Adrenal gland (tissue), 12 donors: Measurements from ENCODE around the gene ZNF724. TPM values are rescaled to one million over a fixed set of nuclear protein-coding genes. Genes with fewer than 3 reads are reported as not detected.
"Not testable (repeated sequence)": the region's sequence is repeated elsewhere in the genome, so short reads cannot be mapped to it uniquely, and the experiment has no call there.

Experiments used
- DNase-seq, 7 donors: peaks; one replicate each; pipeline ENCODE4 v3.0.0-alpha.2; 2019 to 2020
- H3K27ac ChIP-seq, 5 donors: fragments of 200-600 bp; sonication (generic) in 4 of 5; 1 replicate in 3 of 5; 2 replicates in 2 of 5; pipeline versions ENCODE4 v1.5.1 to v1.8.0; 2016 to 2020; ENCODE audit warnings: mild to moderate bottlenecking in 1 of 5
- H3K27me3 ChIP-seq: fragments of 200-600 bp; 2 replicates; pipeline ENCODE4 v1.8.0; 2021
- H3K36me3 ChIP-seq, 2 donors: fragments of 200-600 bp; replicated peaks in 1 of 2; 1 replicate in 1 of 2; 2 replicates in 1 of 2; pipeline versions ENCODE4 v1.5.1 to v1.8.0; 2018 to 2022
- H3K4me1 ChIP-seq, 2 donors: fragments of 200-600 bp; replicated peaks in 1 of 2; 1 replicate in 1 of 2; 2 replicates in 1 of 2; pipeline versions ENCODE4 v1.5.1 to v1.8.0; 2018 to 2021
- H3K4me3 ChIP-seq, 4 donors: fragments of 200-600 bp; sonication (generic) in 3 of 4; one replicate each; pipeline ENCODE4 v1.5.1; 2016 to 2018
- H3K9me3 ChIP-seq, 3 donors: fragments of 200-600 bp; sonication (generic) in 1 of 3; replicated peaks in 1 of 3; 1 replicate in 2 of 3; 2 replicates in 1 of 3; pipeline versions ENCODE4 v1.5.1 to v1.8.0; 2016 to 2021
- POLR2A ChIP-seq, 2 donors: fragments of 450-650 bp; IDR thresholded peaks; one replicate each; pipeline ENCODE4 v1.6.1; 2017; ENCODE audit warnings: antibody characterized with exemption in 2 of 2, mild to moderate bottlenecking in 2 of 2, moderate library complexity in 1 of 2
- WGBS, 4 donors: extraction: QIAGEN DNeasy Blood & Tissue Kit in 2 of 4; methylation state at CpG; one replicate each; pipeline versions ENCODE4 v1.1.5 to v1.1.7; 2013 to 2017; 5-methylcytosine and 5-hydroxymethylcytosine counted together
- intact Hi-C, 2 donors: fragments of 100-400 bp; cut with DNase I; formaldehyde crosslinking; loops; one replicate each; pipeline versions ENCODE4 v1.14.1 to v1.15.0; 2022 to 2023
- polyA plus RNA-seq, 3 donors: library from polyadenylated mRNA; stranded (reverse); fragments of 200-250 nt in 2 of 3; fragments of 350-450 nt in 1 of 3; fragmentation: Illumina TruSeq in 1 of 3; extraction: RNeasy Lipid Tissue Mini Kit (QIAGEN cat#74804) in 1 of 3; gene quantifications; one replicate each; pipeline ENCODE4 v1.2.3, GENCODE V29; 2013 to 2014
- total RNA-seq, 9 donors: library from RNA; depleted of rRNA in 4 of 9; stranded (reverse); fragments of >200 nt in 4 of 9; fragments of 120-200 nt in 1 of 9; fragmentation: NEBNext Ultra II Directional in 1 of 9; extraction: Animal tissue kit (Norgen Biotek cat#: 25700) in 1 of 9; gene quantifications; one replicate each; pipeline versions ENCODE4 v1.1.0 to v1.2.4, GENCODE V29; 2013 to 2023
- TF ChIP-seq, protein P1 (sequence below), 6 experiments: fragments of 450-650 bp in 4 of 6; fragments of 200-600 bp in 2 of 6; sonication (generic) in 1 of 6; IDR thresholded peaks; 1 replicate in 5 of 6; 2 replicates in 1 of 6; pipeline versions ENCODE4 v1.5.1 to v1.8.0; 2016 to 2021; ENCODE audit warnings: antibody characterized with exemption in 6 of 6, mild to moderate bottlenecking in 2 of 6, moderate library complexity in 1 of 6
- donor health status: healthy with polysubstance abuse.
- donor health status: Bipolar disorder and iron deficiency.
- donor health status: DM: yes; HTN: yes; CAD: no.
- donor health status: DM: no; HTN: no; CAD: no.
- donor health status: DM: no; HTN: no; CAD: no.
- donor health status: DM: yes; HTN: yes; CAD: no.

The ZNF724 gene
- total and polyA plus RNA-seq, 12 donors, result 0.07 to 8.3 (median 1.1) TPM

DNA sequence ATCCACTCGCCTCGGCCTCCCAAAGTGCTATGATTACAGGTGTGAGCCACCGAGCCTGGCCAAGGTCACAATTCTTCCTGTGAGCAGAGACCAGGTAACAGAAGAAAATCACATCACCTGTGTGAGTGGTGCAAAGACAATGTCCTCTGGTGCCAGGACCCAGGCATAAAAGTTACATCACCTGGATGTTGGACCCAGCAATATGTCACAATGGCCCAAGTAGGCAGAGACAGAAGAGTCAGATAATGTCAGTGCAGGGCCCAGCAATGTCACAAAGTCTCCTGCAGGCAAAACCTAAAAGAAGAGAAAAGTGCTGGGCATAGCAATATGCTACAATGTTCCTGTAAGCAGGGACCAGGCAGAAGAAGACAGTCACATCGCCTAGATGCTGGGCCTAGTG lies 5.5 kb upstream of the ZNF724 start:
- H3K36me3 ChIP-seq, result peaks cover 0 to 14% of the 10 kb centered on the region in 2 donors
- no peaks in the 10 kb centered on the region for H3K4me1 ChIP-seq
- H3K27ac ChIP-seq, result no peak overlapping the region
- no peak for TF ChIP-seq POLR2A (IDR thresholded peaks at IDR 0.05)
- TF ChIP-seq, protein P1, sequence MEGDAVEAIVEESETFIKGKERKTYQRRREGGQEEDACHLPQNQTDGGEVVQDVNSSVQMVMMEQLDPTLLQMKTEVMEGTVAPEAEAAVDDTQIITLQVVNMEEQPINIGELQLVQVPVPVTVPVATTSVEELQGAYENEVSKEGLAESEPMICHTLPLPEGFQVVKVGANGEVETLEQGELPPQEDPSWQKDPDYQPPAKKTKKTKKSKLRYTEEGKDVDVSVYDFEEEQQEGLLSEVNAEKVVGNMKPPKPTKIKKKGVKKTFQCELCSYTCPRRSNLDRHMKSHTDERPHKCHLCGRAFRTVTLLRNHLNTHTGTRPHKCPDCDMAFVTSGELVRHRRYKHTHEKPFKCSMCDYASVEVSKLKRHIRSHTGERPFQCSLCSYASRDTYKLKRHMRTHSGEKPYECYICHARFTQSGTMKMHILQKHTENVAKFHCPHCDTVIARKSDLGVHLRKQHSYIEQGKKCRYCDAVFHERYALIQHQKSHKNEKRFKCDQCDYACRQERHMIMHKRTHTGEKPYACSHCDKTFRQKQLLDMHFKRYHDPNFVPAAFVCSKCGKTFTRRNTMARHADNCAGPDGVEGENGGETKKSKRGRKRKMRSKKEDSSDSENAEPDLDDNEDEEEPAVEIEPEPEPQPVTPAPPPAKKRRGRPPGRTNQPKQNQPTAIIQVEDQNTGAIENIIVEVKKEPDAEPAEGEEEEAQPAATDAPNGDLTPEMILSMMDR (IDR thresholded peaks at IDR 0.05), result no peak
- no peaks in the 10 kb centered on the region for H3K27me3 ChIP-seq
- intact Hi-C loops, result no loop called here
- DNase-seq, result no peak
- H3K4me3 ChIP-seq, result no peak overlapping the region
- no peaks in the 10 kb centered on the region for H3K9me3 ChIP-seq
- WGBS, 4 donors, result 87 to 95% (median 87%) methylated on average over 4 of the region's 4 CpGs

DNA sequence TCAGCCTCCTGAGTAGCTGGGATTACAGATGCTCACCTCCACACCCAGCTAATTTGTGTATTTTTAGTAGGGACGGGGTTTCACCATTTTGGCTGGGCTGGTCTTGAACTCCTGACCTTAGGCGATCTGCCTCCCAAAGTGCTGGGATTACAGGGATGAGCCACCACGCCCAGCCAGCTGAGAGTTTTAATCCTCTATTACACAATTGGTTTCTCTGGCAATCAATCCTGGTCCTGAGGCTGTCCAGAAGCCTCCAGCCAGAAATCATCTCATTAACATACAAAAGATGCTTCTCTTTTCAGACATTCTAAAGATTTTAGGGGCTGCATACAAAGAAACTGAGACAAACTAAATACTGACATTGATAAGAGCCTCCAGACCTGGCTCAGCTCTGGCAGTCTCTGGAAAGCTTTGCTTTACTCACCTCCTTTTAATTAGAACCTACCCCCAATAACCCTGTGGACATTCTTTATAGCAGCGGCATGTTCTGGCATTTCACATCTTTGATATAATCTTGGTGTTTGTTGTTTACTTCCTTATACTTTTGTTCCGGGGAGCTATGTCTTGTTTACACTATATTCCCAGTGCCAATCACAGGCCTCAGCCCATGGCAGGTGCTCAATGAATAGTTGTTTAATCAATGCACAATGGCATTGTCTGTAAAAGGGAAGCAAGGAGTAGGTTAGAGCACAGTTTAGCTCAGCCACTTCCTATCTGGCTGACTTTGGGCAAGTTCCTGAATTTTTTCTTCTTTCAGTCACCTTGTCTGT lies 4.1 kb upstream of the ZNF724 start:
- intact Hi-C loops, result no loop called here
- WGBS, 4 donors, result 69 to 85% (median 72%) methylated on average over 2 to 5 of the region's 5 CpGs
- Histone ChIP-seq H3K36me3 (peaks cover 0 to 3% of the 10 kb centered on the region in 2 donors), H3K4me3 (no peak overlapping the region), H3K4me1 (peaks cover 4 to 7% of the 10 kb centered on the region in 2 donors), H3K27me3 (no peaks in the 10 kb centered on the region), H3K27ac (no peak overlapping the region), H3K9me3 (no peaks in the 10 kb centered on the region)
- DNase-seq, result no peak
- TF ChIP-seq, protein P1 (IDR thresholded peaks at IDR 0.05), result no peak
- no peak for TF ChIP-seq POLR2A (IDR thresholded peaks at IDR 0.05)

GRCh38 chr19:23253256-23253655 lies 3.1 kb upstream of the ZNF724 start:
- WGBS, 4 donors, result 62 to 71% (median 68%) methylated on average over 3 of the region's 3 CpGs
- not testable (repeated sequence) for H3K36me3 ChIP-seq

DNA sequence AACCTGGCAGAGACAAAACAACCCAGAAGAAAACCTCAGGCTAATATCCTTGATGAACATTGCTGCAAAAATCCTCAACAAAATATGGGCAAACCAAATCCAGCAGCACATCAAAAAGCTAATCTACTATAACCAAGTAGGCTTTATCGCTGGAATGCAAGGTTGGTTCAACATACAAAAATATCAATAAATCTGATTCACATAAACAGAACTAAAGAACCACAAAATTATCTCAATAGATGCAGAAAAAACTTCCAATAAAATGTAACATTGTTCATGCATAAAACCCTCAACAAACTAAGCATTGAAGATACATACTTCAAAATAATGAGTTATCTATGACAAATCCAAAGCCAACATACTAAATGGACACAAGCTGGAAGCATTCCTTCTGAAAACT lies 8.8 kb downstream of the ZNF724 start:
- no peak for DNase-seq
- Histone ChIP-seq H3K4me1 (no peaks in the 10 kb centered on the region), H3K4me3 (no peak overlapping the region), H3K27me3 (no peaks in the 10 kb centered on the region), H3K36me3 (no peaks in the 10 kb centered on the region), H3K9me3 (no peaks in the 10 kb centered on the region), H3K27ac (no peak overlapping the region)
- TF ChIP-seq POLR2A (IDR thresholded peaks at IDR 0.05), result no peak
- TF ChIP-seq, protein P1 (IDR thresholded peaks at IDR 0.05), result no peak
- intact Hi-C loops, result loop anchor here in 1 of 2 donors (10.0 kb wide), 1 partner anchor 873 kb away; no protein-coding TSS in a partner anchor
- WGBS, 4 donors, result 96 to 100% (median 100%) methylated on average over 1 of the region's 1 CpG

More at GRCh38 chr19:23253256-23253655, 3.1 kb upstream of the ZNF724 start:
- H3K9me3 ChIP-seq, H3K27me3 ChIP-seq, H3K4me3 ChIP-seq, intact Hi-C loops, DNase-seq, H3K27ac ChIP-seq: not testable (repeated sequence)
- H3K4me1 ChIP-seq, result peaks cover 6 to 12% of the 10 kb centered on the region in 2 donors
